ENCODE results near the gene FBXO48.

DNA sequence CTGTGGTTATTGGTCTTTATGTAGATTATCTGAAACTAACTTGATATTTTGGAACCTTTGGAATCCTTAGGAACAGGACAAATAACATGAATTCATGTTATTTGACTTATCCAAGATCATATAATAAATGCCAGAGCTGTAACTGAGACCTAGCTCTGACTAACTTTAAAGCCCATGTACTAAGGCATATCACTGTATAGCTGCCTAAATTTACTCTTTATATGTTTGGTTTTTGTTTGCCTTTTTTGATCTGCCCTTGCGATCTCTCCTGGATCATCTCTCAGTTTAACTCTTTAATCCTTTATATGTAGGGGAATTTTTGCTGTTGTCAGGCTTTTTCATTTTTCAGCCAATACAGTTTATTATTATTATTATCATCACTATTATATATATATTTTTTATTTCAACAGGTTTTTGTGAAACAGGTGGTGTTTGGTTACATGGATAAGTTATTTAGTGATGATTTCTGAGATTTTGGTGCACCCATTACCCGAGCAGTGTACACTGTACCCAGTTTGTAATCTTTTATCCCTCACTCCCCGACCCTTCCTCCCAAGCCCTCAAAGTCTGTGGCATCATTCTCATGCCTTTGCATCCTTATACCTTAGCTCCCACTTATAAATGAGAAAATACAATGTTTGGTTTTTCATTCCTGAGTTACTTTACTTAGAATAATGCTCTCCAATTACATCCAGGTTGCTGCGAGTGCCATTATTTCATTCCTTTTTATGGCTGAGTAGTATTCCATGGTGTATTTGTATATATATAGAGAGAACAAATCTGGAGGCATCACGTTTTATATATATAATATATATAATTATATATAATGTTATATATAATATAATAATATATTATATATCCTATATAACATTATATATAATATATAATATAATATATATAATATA lies 49.2 kb upstream of the FBXO48 start:
- TF ChIP-seq, protein P1, sequence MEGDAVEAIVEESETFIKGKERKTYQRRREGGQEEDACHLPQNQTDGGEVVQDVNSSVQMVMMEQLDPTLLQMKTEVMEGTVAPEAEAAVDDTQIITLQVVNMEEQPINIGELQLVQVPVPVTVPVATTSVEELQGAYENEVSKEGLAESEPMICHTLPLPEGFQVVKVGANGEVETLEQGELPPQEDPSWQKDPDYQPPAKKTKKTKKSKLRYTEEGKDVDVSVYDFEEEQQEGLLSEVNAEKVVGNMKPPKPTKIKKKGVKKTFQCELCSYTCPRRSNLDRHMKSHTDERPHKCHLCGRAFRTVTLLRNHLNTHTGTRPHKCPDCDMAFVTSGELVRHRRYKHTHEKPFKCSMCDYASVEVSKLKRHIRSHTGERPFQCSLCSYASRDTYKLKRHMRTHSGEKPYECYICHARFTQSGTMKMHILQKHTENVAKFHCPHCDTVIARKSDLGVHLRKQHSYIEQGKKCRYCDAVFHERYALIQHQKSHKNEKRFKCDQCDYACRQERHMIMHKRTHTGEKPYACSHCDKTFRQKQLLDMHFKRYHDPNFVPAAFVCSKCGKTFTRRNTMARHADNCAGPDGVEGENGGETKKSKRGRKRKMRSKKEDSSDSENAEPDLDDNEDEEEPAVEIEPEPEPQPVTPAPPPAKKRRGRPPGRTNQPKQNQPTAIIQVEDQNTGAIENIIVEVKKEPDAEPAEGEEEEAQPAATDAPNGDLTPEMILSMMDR (IDR thresholded peaks at IDR 0.05; ENCODE audit: low read length), result no peak
- TF ChIP-seq EZH2 (IDR thresholded peaks at IDR 0.05; ENCODE audit: borderline replicate concordance, low read length), result no peak
